Stomach (tissue), 9 donors: ENCODE results near the gene ANO1. TPM values are rescaled to one million over a fixed set of nuclear protein-coding genes. Genes with fewer than 3 reads are reported as not detected.

Experiments
- DNase-seq, 2 donors: peaks; one replicate each; pipeline versions ENCODE4 v3.0.0 to v3.0.0-alpha.2; 2013 to 2019
- H3K27ac ChIP-seq, 5 donors: fragments of 200-600 bp in 4 of 5; sonication (generic) in 4 of 5; one replicate each; pipeline ENCODE4 v1.5.1; 2013 to 2019; ENCODE audit warnings: mild to moderate bottlenecking in 1 of 5, moderate library complexity in 1 of 5
- H3K27me3 ChIP-seq, 3 donors: fragments of 200-600 bp; sonication (generic); one replicate each; pipeline ENCODE4 v1.5.1; 2017 to 2019; ENCODE audit warnings: mixed run types in 1 of 3
- H3K36me3 ChIP-seq, 4 donors: fragments of 200-600 bp; sonication (generic); 1 replicate in 3 of 4; 2 replicates in 1 of 4; pipeline ENCODE4 v1.5.1; 2016 to 2019
- H3K4me1 ChIP-seq, 4 donors: fragments of 200-600 bp; sonication (generic); one replicate each; pipeline ENCODE4 v1.5.1; 2016 to 2019
- H3K4me3 ChIP-seq, 4 donors: fragments of 200-600 bp; sonication (generic) in 3 of 4; one replicate each; pipeline ENCODE4 v1.5.1; 2016 to 2019; ENCODE audit warnings: mild to moderate bottlenecking in 1 of 4
- H3K9me3 ChIP-seq, 4 donors: fragments of 200-600 bp; sonication (generic); one replicate each; pipeline ENCODE4 v1.5.1; 2016 to 2019
- EP300 ChIP-seq: sonication (generic); formaldehyde crosslinking; IDR thresholded peaks from one replicate; pipeline ENCODE4 v1.6.1; 2017; ENCODE audit warnings: antibody characterized with exemption
- POLR2A ChIP-seq, 4 donors: fragments of 450-650 bp; IDR thresholded peaks; one replicate each; pipeline ENCODE4 v1.6.1; 2016; ENCODE audit warnings: antibody characterized with exemption in 4 of 4, control low read depth in 2 of 4, mild to moderate bottlenecking in 1 of 4, moderate library complexity in 1 of 4
- POLR2AphosphoS5 ChIP-seq, 3 donors: sonication (generic); formaldehyde crosslinking; IDR thresholded peaks; one replicate each; pipeline ENCODE4 v1.6.1; 2016; ENCODE audit warnings: antibody characterized with exemption in 3 of 3
- WGBS, 5 donors: extraction: QIAGEN DNeasy Blood & Tissue Kit in 3 of 5; methylation state at CpG; one replicate each; pipeline versions ENCODE4 v1.1.5 to v1.1.7; 2013 to 2018; 5-methylcytosine and 5-hydroxymethylcytosine counted together
- intact Hi-C: fragments of 100-400 bp; cut with DNase I; formaldehyde crosslinking; loops from one replicate; pipeline ENCODE4 v1.15.1; 2023; ENCODE audit warnings: low total_unique reads
- polyA plus RNA-seq, 3 donors: library from polyadenylated mRNA; stranded (reverse); fragments of 200-250 nt; gene quantifications; one replicate each; pipeline ENCODE4 v1.2.3, GENCODE V29; 2013
- total RNA-seq, 5 donors: library from RNA; depleted of rRNA; stranded (reverse); fragments of >200 nt; gene quantifications; one replicate each; pipeline versions ENCODE4 v1.1.0 to v1.2.3, GENCODE V29; 2014 to 2016
- TF ChIP-seq, protein P1 (sequence below), 7 experiments: fragments of 450-650 bp in 4 of 7; fragments of 200-600 bp in 3 of 7; sonication (generic) in 3 of 7; IDR thresholded peaks; one replicate each; pipeline ENCODE4 v1.5.1; 2016 to 2019; ENCODE audit warnings: antibody characterized with exemption in 7 of 7, control low read depth in 2 of 7, mild to moderate bottlenecking in 1 of 7
- donor health status: healthy with polysubstance abuse.
- donor health status: Bipolar disorder and iron deficiency.
- donor health status: healthy.

The ANO1 gene
- total and polyA plus RNA-seq, 8 donors, result 1.8 to 69.6 (median 12.9) TPM

DNA sequence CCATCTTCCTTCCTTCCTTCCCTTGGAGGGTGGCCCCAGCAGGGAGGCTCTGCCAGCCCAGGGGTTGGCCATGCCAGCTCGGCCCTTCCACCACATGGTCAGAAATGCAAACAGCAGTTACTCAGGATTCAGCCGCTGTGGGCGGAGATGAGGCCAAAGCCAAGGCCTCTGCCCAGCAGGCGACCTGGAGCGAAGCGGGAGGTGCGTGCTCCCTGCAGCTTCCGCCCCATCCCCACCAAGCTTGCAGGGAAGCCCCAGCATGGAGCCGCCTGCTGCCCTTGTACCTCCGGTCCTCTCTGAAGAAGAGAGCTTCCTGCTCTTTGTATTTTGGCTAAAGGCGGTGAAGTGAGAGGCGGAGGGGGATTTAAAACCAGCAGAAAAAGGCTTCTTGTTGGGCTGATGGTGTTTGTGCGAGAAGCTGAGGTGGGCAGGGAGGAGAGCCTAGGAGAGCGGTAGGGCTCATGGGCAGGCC is 50.4 kb downstream of the ANO1 start:
- H3K9me3 ChIP-seq, result no peaks in the 10 kb centered on the region
- H3K4me1 ChIP-seq, result peaks cover 6 to 16% (median 13%) of the 10 kb centered on the region in 4 donors
- TF ChIP-seq POLR2AphosphoS5 (IDR thresholded peaks at IDR 0.05), result peak in 1 of 3 donors; percentile 57
- no peak for TF ChIP-seq EP300
- intact Hi-C loops, result no loop called here
- H3K36me3 ChIP-seq, result peaks cover 0 to 18% (median 0%) of the 10 kb centered on the region in 4 donors
- H3K27ac ChIP-seq, result peak overlapping the region in 3 of 5 donors; percentile 9 to 42 (median 38)
- 59 to 70% (median 61%) methylated on average over 12 to 14 of the region's 14 CpGs for WGBS, 5 donors
- peak; percentile 40 to 74 for DNase-seq
- no peak overlapping the region for H3K4me3 ChIP-seq
- no peaks in the 10 kb centered on the region for H3K27me3 ChIP-seq

- 52 to 71% (median 69%) methylated on average over 17 of the region's 17 CpGs for WGBS, 5 donors
- Histone ChIP-seq H3K27ac (peak overlapping the region in 1 of 5 donors; percentile 38), H3K4me3 (no peak overlapping the region), H3K9me3 (no peaks in the 10 kb centered on the region), H3K27me3 (no peaks in the 10 kb centered on the region), H3K36me3 (peaks cover 0 to 25% (median 0%) of the 10 kb centered on the region in 4 donors), H3K4me1 (peaks cover 6 to 16% (median 13%) of the 10 kb centered on the region in 4 donors)
- DNase-seq, result no peak
- intact Hi-C loops, result no loop called here
- TF ChIP-seq, protein P1, sequence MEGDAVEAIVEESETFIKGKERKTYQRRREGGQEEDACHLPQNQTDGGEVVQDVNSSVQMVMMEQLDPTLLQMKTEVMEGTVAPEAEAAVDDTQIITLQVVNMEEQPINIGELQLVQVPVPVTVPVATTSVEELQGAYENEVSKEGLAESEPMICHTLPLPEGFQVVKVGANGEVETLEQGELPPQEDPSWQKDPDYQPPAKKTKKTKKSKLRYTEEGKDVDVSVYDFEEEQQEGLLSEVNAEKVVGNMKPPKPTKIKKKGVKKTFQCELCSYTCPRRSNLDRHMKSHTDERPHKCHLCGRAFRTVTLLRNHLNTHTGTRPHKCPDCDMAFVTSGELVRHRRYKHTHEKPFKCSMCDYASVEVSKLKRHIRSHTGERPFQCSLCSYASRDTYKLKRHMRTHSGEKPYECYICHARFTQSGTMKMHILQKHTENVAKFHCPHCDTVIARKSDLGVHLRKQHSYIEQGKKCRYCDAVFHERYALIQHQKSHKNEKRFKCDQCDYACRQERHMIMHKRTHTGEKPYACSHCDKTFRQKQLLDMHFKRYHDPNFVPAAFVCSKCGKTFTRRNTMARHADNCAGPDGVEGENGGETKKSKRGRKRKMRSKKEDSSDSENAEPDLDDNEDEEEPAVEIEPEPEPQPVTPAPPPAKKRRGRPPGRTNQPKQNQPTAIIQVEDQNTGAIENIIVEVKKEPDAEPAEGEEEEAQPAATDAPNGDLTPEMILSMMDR (IDR thresholded peaks at IDR 0.05), result no peak
- no peak for TF ChIP-seq POLR2A (IDR thresholded peaks at IDR 0.05)
- no peak for TF ChIP-seq POLR2AphosphoS5 (IDR thresholded peaks at IDR 0.05)
- TF ChIP-seq EP300, result no peak
Measured at GRCh38 chr11:70129051-70129592, 51.0 kb downstream of the ANO1 start.

DNA sequence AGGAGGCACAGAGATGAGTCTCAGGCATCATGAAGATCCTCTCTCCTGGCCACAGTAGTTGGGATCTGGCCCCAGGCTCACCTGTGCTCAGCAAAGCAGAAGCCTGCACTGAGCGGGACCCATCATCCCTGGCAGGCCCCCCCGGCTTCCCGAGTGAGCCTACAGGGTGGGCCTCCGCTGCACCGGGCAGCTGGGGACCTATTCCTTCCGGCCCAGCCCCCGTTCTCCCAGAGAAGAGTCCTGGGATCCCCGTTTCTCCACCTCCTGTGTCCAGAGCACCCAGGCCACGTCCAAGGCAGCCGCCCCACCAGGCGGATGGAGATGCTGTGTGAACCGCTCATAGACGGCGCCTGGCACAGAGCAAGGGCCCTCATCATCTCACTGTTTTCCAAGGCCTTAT is 52.5 kb downstream of the ANO1 start:
- 89 to 94% (median 93%) methylated on average over 3 to 14 of the region's 14 CpGs for WGBS, 5 donors

DNA sequence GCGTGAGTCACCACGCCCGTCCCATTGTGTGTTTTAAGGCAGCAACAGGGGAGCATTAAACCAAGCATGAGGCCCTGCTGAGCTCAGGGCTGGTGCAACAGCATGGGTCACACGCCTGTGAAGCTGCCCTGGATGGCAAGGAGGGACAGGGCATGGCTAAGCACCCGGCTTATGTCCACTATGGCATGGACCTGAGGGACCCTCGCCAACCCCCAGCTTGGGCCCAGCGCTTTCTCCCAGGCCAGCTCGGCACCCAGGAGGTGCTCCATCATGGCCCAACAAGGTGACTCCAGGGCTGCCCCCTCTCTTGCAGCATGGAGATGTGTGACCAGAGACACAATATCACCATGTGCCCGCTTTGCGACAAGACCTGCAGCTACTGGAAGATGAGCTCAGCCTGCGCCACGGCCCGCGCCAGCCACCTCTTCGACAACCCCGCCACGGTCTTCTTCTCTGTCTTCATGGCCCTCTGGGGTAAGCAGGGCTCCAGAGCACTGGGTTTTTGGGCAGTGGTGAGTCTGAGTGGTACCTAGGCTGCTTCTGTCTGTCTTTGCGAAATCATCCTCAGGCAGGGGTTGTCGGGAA is 53.6 kb downstream of the ANO1 start:
- no peak for TF ChIP-seq POLR2AphosphoS5 (IDR thresholded peaks at IDR 0.05)
- peaks cover 0 to 27% (median 0%) of the 10 kb centered on the region in 4 donors for H3K36me3 ChIP-seq
- WGBS, 5 donors, result 87 to 90% (median 88%) methylated on average over 10 to 19 of the region's 19 CpGs
- H3K4me3 ChIP-seq, result no peak overlapping the region
- intact Hi-C loops, result no loop called here
- H3K27me3 ChIP-seq, result no peaks in the 10 kb centered on the region
- H3K4me1 ChIP-seq, result peaks cover 14 to 33% (median 15%) of the 10 kb centered on the region in 4 donors
- DNase-seq, result no peak
- H3K27ac ChIP-seq, result no peak overlapping the region
- no peaks in the 10 kb centered on the region for H3K9me3 ChIP-seq

More for the DNA sequence above, 52.5 kb downstream of the ANO1 start:
- DNase-seq, result no peak
- H3K27ac ChIP-seq, result no peak overlapping the region
- no peak overlapping the region for H3K4me3 ChIP-seq
- H3K27me3 ChIP-seq, result no peaks in the 10 kb centered on the region
- intact Hi-C loops, result no loop called here
- H3K36me3 ChIP-seq, result peaks cover 0 to 27% (median 0%) of the 10 kb centered on the region in 4 donors
- TF ChIP-seq, protein P1 (IDR thresholded peaks at IDR 0.05), result no peak
- TF ChIP-seq POLR2AphosphoS5 (IDR thresholded peaks at IDR 0.05), result no peak
- no peak for TF ChIP-seq POLR2A (IDR thresholded peaks at IDR 0.05)
- TF ChIP-seq EP300, result no peak
- H3K9me3 ChIP-seq, result no peaks in the 10 kb centered on the region
- peaks cover 9 to 27% (median 14%) of the 10 kb centered on the region in 4 donors for H3K4me1 ChIP-seq

- Histone ChIP-seq H3K9me3 (no peaks in the 10 kb centered on the region), H3K4me1 (peaks cover 13 to 30% (median 14%) of the 10 kb centered on the region in 4 donors), H3K27me3 (no peaks in the 10 kb centered on the region), H3K4me3 (no peak overlapping the region), H3K27ac (no peak overlapping the region), H3K36me3 (peaks cover 0 to 27% (median 0%) of the 10 kb centered on the region in 4 donors)
- no peak for DNase-seq
- intact Hi-C loops, result no loop called here
- TF ChIP-seq POLR2A (IDR thresholded peaks at IDR 0.05), result no peak
- TF ChIP-seq POLR2AphosphoS5 (IDR thresholded peaks at IDR 0.05), result no peak
- no peak for TF ChIP-seq EP300
- TF ChIP-seq, protein P1 (IDR thresholded peaks at IDR 0.05), result no peak
- WGBS, 5 donors, result 80 to 90% (median 82%) methylated on average over 5 to 6 of the region's 6 CpGs
Measured at GRCh38 chr11:70132641-70133040, 54.5 kb downstream of the ANO1 start.
